Measurements from ENCODE around the gene KL.

Gene KL

DNA sequence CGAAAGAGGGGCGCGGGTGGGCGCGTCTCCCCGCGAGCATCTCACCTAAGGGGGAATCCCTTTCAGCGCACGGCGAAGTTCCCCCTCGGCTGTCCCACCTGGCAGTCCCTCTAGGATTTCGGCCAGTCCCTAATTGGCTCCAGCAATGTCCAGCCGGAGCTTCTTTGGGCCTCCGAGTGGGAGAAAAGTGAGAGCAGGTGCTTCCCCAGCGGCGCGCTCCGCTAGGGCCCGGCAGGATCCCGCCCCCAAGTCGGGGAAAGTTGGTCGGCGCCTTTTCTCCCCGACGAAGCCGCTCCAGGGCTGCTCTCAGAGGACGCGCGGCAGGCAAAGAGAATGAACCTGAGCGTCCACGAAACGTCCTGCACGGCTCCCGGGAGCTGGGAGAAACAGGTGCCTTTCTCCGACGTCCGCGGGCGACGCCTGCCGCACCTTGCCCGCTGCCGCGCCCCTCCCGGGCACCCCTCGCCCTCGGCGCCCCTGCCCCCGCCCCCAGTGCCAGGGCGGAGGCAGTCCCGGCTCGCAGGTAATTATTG, 366 bp upstream of the KL start:
- no peak for DNase-seq (ENCODE audit: low spot score in 2 of 2)
- ATAC-seq: no peak
- no peaks in the 10 kb centered on the region for H3K36me3 Mint-ChIP-seq
- no peak overlapping the region for H3K27ac Mint-ChIP-seq
- peak overlapping the region; percentile 25 for H3K4me3 Mint-ChIP-seq
- no peaks in the 10 kb centered on the region for H3K9me3 Mint-ChIP-seq
- H3K4me1 Mint-ChIP-seq: peaks cover 15% of the 10 kb centered on the region

DNA sequence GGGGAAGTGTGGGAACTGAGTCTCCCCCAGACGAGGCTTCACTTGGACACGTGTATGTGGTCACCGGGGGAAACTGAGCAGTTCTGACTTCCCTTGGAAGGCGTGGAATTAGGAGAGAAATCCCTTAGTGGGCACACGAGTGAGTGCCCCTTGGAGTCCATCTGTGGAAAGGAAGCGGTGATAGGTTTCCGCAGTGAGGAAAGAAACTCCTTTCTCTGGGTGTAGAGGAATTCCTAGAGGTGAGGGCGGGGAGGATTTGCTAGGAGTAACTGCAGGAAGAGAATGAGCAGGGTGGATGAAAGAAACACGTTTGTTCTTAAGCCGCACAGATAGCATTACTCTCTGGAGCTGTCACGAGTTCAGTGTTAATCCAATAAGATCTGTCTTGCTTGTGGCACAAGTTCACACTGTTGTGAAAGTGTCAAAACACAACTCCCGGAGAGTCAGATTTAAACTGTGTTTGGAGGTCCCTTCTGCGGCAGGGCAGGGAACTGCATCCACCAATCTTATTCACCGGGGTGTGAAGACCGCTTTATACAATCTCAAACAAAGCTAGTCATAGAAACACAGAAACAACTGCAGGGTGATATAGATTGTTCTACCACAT, 1.2 kb downstream of the KL start:
- H3K9me3 Mint-ChIP-seq: no peaks in the 10 kb centered on the region
- H3K4me3 Mint-ChIP-seq: peak overlapping the region; percentile 53
- ATAC-seq (peak; percentile 95), DNase-seq (ENCODE audit: low spot score in 2 of 2) (peak; percentile 12 to 57)
- no peak overlapping the region for H3K27ac Mint-ChIP-seq
- peaks cover 15% of the 10 kb centered on the region for H3K4me1 Mint-ChIP-seq
- H3K36me3 Mint-ChIP-seq: no peaks in the 10 kb centered on the region

DNA sequence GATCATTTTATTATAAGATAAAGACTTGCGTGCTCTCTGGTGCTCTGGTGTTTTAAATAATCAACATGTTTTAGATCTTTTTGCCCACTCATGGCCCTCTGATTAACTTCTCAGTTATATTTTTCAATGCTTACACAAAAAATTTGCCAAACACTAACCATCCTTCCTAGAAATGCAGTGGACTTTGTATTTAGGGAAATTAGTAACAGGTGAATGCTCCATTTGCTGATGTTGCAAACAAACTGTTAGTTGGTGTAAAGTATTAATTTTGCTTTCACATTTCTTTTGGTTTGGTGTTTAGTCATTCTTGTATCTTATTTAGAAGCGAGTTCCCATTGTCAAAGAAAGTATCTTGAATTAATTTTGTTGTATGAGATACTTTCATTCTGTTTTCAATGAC, 2.7 kb downstream of the KL start:
- ATAC-seq (no peak), DNase-seq (ENCODE audit: low spot score in 2 of 2) (no peak)
- no peaks in the 10 kb centered on the region for H3K9me3 Mint-ChIP-seq
- H3K36me3 Mint-ChIP-seq: no peaks in the 10 kb centered on the region
- no peak overlapping the region for H3K27ac Mint-ChIP-seq
- peaks cover 15% of the 10 kb centered on the region for H3K4me1 Mint-ChIP-seq
- H3K4me3 Mint-ChIP-seq: no peak overlapping the region

DNA sequence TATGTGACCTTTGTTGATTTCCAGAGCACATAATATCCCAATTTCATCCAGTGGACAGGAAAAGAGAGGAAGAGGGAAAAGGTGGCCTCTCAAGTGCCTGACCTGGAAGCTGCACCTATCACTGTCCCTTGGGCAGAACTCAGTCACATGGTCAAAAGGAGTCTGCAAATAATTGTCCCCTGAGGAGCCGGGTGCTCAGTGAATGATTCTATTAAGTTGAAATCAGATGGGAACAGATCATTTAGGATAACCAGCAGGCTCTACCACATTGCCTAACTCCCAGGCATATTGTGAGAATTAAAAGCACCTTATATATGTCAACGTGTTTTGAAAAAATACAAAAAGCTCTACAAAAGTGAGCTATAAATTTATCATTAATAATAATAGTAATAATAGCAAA, 6.8 kb downstream of the KL start:
- H3K27ac Mint-ChIP-seq: no peak overlapping the region
- DNase-seq (ENCODE audit: low spot score in 2 of 2) (no peak), ATAC-seq (no peak)
- no peak overlapping the region for H3K4me3 Mint-ChIP-seq
- no peaks in the 10 kb centered on the region for H3K36me3 Mint-ChIP-seq
- H3K9me3 Mint-ChIP-seq: no peaks in the 10 kb centered on the region
- H3K4me1 Mint-ChIP-seq: no peaks in the 10 kb centered on the region

DNA sequence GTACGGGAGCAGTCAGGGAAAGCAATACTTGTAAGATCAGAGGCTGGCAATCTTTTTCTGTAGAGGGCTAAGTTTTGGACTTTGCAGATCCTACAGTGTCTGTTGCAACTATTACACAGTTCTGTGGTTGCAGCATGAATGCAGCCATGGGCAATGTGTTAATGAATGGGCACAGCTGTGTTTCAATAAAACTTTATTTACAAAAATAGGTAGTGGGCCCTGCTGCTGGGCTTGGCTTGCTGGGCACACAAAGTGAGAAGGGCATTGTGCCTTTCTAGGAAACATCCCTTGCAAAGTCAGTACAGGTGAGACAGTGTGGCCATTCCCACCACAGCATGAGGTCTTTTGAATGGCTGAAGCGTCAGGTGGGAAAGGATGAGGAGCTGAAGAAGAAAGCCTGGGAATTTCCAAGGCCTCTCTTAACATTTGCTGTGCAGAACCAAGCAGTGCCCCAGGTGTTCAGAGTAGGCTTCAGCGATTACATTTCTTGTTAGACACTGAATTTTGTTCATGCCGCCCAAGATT, 9.1 kb downstream of the KL start:
- H3K27ac Mint-ChIP-seq: no peak overlapping the region
- H3K4me1 Mint-ChIP-seq: no peaks in the 10 kb centered on the region
- ATAC-seq: no peak
- no peaks in the 10 kb centered on the region for H3K9me3 Mint-ChIP-seq
- no peak overlapping the region for H3K4me3 Mint-ChIP-seq
- no peak for DNase-seq (ENCODE audit: low spot score in 2 of 2)
- no peaks in the 10 kb centered on the region for H3K36me3 Mint-ChIP-seq

DNA sequence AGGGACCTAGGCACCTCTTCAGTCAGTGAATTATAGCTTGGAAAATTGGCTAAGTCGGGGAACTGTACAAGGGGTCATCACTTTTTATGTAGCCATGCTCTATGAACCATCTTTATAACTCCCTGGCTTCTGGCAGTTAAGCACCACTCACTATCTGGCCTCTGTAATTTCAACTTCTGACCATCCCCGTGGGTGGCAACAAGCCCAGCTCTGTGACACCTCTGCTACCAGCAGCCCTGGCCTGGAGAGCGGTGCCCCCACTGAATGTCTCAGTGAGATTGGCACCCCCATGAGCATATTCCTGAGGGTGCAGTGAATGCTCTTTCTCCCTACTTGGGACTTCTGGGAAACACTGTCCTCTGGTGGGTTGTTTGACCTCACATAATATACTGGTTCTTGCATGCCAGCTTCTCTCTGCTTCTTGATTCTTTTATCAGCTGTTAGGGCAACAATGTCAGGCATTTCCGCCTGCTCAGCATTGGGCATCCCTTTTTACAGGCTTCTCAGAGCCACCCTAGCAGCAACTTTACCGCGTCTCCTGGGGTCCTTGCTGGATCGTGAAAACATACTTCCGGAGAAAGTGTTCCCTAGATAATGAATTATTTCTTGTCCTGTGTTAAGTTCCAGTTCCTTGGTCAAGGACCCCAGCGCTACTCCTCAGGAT, 10.4 kb downstream of the KL start:
- no peaks in the 10 kb centered on the region for H3K36me3 Mint-ChIP-seq
- no peaks in the 10 kb centered on the region for H3K9me3 Mint-ChIP-seq
- ATAC-seq (no peak), DNase-seq (ENCODE audit: low spot score in 2 of 2) (no peak)
- no peak overlapping the region for H3K4me3 Mint-ChIP-seq
- no peak overlapping the region for H3K27ac Mint-ChIP-seq
- no peaks in the 10 kb centered on the region for H3K4me1 Mint-ChIP-seq

DNA sequence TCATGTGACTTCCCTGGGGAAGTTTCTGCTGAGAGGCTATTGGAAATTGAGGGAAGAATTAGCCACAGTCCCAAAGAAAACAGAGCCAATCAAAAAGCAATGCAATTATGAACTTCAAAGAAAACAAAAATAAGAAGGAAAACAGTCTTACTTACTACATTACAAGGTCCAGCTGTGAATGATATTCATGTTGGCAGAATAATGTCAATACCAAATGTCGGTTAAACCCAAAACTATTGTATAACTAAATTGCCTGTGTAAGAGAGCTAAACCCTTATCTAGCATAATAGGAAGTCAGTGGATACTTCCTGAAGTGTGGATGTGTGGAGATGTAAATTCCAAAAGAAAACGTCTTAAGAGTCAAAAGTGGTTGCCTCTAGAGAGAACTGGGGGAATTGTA, 12.4 kb downstream of the KL start:
- ATAC-seq: no peak
- peaks cover 5% of the 10 kb centered on the region for H3K4me1 Mint-ChIP-seq
- no peak overlapping the region for H3K27ac Mint-ChIP-seq

DNA sequence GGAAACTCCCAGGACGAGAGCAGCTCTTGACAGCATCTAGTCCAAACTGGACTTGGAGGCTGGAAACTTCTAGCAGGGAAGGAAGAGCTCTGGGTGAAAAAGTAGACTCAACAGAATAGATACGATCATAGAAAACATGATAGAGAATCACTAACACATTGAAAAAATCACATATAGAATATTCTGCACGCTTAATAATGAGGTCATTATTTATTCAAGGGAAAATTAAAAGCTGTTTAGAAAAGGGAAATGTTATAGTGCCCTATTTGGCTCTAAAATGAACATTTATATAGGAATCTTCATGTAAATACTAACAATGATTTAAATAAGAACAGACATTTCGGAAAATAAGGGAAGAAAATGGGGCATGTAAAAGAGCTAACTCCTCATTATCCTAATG, 15.1 kb downstream of the KL start:
- ATAC-seq (no peak), DNase-seq (ENCODE audit: low spot score in 2 of 2) (no peak)
- H3K36me3 Mint-ChIP-seq: no peaks in the 10 kb centered on the region
- H3K4me1 Mint-ChIP-seq: peaks cover 6% of the 10 kb centered on the region
- H3K4me3 Mint-ChIP-seq: no peak overlapping the region
- H3K27ac Mint-ChIP-seq: no peak overlapping the region
- no peaks in the 10 kb centered on the region for H3K9me3 Mint-ChIP-seq

More for the DNA sequence above, 12.4 kb downstream of the KL start:
- no peaks in the 10 kb centered on the region for H3K9me3 Mint-ChIP-seq
- DNase-seq (ENCODE audit: low spot score in 2 of 2): no peak
- no peak overlapping the region for H3K4me3 Mint-ChIP-seq
- no peaks in the 10 kb centered on the region for H3K36me3 Mint-ChIP-seq

DNA sequence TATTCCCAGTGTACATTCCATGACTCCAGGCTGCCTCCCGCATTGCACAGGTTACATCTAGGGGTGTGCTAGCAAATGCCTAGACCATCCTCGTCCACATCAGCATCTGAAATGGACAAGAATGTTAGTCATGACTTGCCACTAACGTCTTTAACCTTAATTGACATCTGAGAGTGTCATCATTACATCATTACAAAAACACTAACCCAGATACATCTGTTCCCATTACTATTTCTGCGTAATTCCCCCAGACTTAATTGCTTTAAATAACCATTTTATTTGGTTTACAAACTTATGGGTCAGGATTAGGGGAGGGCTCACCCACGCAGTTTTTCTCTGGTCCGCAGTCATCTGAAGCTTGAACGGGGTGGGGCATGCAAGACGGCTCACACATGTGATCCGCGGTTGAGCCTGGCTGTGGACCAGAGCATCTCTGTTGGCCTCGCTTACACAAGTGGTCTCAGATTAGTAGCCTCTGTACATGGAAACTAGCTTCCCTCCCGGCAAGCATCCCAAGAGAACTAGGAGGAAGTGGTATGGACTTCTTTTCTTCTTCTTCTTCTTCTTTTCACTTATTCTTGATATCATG, 15.9 kb downstream of the KL start:
- Mint-ChIP-seq H3K9me3 (no peaks in the 10 kb centered on the region), H3K4me1 (peaks cover 6% of the 10 kb centered on the region), H3K27ac (no peak overlapping the region), H3K4me3 (no peak overlapping the region), H3K36me3 (no peaks in the 10 kb centered on the region)
- DNase-seq (ENCODE audit: low spot score in 2 of 2) (no peak), ATAC-seq (no peak)

DNA sequence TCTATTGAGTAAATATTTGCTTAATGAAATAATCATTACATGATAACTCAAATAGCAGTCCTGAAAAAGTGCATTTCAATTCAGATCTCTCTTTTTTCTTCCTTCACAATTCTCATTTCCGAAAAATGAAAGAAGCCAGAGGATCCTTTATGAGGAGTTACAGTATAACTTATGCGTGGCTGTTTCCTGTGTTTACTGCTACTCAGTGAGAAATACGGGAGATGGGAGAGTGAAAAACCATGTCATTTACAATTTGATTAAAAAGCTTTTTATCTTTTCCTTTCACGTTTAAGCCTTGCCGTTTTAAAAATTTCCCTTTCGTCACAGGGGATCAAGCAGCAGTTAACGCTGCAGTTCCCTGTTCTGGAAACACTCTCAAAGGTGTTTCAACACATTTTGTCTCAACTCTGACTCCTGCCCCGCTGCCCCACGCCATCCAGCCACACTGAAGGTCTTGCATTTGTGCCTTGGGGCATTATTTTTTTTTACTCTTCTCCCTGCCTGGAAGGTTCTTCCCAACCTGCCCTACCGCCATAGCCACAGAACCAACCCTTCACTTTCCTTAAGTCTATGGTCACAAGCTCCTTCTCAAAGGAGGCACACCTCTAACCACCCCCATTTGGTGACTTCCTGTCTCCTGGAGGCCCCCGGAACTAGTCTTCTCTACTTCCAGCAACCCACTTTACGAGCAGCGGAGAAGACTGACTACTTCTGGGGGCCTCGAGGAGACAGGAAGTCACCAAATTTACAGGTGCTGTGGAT, 17.0 kb downstream of the KL start:
- H3K36me3 Mint-ChIP-seq: no peaks in the 10 kb centered on the region
- no peak for DNase-seq (ENCODE audit: low spot score in 2 of 2)
- peak; percentile 28 for ATAC-seq
- H3K27ac Mint-ChIP-seq: peak overlapping the region; percentile 55
- peaks cover 6% of the 10 kb centered on the region for H3K4me1 Mint-ChIP-seq
- peak overlapping the region; percentile 50 for H3K4me3 Mint-ChIP-seq
- H3K9me3 Mint-ChIP-seq: no peaks in the 10 kb centered on the region

DNA sequence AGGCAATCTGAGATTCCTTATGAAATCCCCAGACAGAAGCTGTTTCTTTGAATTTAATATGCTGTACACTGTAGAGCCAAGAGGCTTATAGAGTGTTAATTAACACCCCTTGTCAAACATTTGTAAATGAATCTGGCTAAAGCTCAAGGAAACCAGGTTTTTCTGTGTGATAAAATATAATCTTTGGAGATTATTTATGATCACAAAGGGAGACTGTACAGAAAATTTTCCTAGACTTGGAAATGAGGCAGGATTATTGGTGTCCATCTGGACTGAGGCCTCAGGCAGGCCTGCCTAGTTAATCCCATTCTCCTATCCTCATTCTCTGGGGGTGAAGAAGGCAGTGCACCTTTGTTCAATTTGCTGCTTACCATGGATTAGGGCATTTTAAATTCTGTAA, 17.8 kb downstream of the KL start:
- H3K4me3 Mint-ChIP-seq: no peak overlapping the region
- no peak for ATAC-seq
- H3K27ac Mint-ChIP-seq: no peak overlapping the region
- peaks cover 6% of the 10 kb centered on the region for H3K4me1 Mint-ChIP-seq
- no peaks in the 10 kb centered on the region for H3K36me3 Mint-ChIP-seq
- H3K9me3 Mint-ChIP-seq: no peaks in the 10 kb centered on the region
- DNase-seq (ENCODE audit: low spot score in 2 of 2): no peak

DNA sequence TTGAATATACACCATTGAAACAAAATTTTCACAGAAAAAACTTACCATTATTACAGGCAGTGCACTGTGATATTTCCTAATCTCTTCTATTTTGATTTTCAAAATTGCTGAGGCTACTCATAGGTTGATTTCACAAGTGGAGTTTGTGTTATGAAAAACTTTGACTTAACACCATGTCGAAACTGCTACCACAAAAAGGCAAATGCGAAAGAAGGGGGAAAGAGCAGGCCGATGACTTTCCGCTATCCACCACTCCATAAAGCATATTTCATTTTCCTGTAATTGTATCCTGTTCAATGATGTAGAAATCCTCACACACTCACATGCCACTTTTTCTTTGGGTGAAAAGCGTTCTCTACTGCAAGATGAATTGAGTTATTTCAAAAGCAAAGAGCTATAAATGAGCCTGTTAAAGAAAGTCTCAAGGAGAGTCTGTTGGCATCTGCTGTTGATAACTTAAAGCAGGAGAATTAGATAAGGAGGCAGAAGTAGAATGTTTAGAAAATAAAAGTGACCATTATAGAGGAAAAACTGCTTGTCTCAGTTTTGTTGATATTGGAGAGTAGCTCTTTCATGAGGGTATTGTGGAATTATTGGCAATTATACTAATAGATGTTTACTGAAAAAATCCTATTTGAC, 18.8 kb downstream of the KL start:
- Mint-ChIP-seq H3K4me1 (peaks cover 6% of the 10 kb centered on the region), H3K4me3 (no peak overlapping the region), H3K27ac (no peak overlapping the region), H3K36me3 (no peaks in the 10 kb centered on the region), H3K9me3 (no peaks in the 10 kb centered on the region)
- DNase-seq (ENCODE audit: low spot score in 2 of 2) (no peak), ATAC-seq (no peak)

DNA sequence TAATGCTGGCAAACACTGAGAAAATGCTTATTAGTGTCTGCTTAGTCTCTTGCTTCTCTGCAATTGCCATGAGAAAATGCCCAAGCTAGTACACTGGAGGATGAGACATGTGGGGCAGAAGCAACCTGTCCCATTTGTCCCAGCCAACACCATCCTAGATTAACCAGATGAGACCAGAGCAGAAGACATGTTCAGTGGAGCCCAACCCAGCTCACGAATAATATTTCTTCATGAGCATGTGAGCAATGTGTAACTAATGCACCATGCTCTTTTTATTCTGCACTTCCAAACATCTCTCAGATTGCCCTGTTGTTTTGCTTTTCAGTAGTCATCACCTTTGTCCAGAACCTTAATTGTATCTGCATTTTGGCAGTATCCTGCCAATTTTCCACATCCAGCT, 21.4 kb downstream of the KL start:
- H3K27ac Mint-ChIP-seq: no peak overlapping the region
- peaks cover 6% of the 10 kb centered on the region for H3K4me1 Mint-ChIP-seq
- no peaks in the 10 kb centered on the region for H3K9me3 Mint-ChIP-seq
- no peak for ATAC-seq
- no peaks in the 10 kb centered on the region for H3K36me3 Mint-ChIP-seq
- no peak overlapping the region for H3K4me3 Mint-ChIP-seq
- DNase-seq (ENCODE audit: low spot score in 2 of 2): no peak

DNA sequence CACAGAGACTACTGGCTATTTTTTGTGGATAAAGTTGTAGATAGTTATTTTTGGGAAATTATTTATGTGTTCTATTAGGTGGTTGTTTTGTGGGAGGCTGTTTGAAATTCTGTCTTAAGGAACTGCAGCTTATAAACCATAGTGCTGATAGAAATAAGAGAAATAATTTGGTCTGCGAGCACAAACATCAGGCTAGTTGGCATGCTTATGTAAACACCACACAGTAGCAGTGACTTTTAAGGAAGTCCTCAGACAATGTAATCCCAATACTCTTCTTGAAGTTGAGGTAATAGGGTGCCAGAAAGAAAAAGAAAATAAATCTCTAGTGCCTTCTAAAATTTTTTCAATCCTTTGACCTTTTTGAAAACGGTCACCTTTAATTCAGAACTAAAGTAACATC, 23.9 kb downstream of the KL start:
- no peaks in the 10 kb centered on the region for H3K36me3 Mint-ChIP-seq
- no peak for DNase-seq (ENCODE audit: low spot score in 2 of 2)
- ATAC-seq: no peak
- H3K9me3 Mint-ChIP-seq: no peaks in the 10 kb centered on the region
- H3K27ac Mint-ChIP-seq: no peak overlapping the region
- H3K4me3 Mint-ChIP-seq: no peak overlapping the region
- H3K4me1 Mint-ChIP-seq: no peaks in the 10 kb centered on the region
